OCI-LY7 (cell line): Measurements from ENCODE around the gene DIAPH3. TPM values are rescaled to one million over a fixed set of nuclear protein-coding genes. Genes with fewer than 3 reads are reported as not detected.

Experiments
- BruUV-seq: library from RNA; stranded (reverse); fragments of 400-500 nt; replicated peaks from 2 replicates; lab custom pipeline; 2021; lab: Mats Ljungman, UMichigan
- CTCF ChIA-PET: fragments of 300-600 bp; sonication (Branson Sonifier 250); formaldehyde crosslinking; loops from one replicate; lab custom pipeline; 2022; ENCODE audit warnings: antibody characterized with exemption; ENCODE audit not compliant: unreplicated experiment; lab: Charles Lee
- POLR2A ChIA-PET: fragments of 300-600 bp; sonication (Branson Sonifier 250); formaldehyde crosslinking; loops from one replicate; lab custom pipeline; 2022; ENCODE audit warnings: antibody characterized with exemption; lab: Charles Lee
- DNase-seq: peaks from one replicate; pipeline ENCODE4 v3.0.0-alpha.2; 2015; ENCODE audit warnings: low spot score
- H2AFZ ChIP-seq: fragments of 200-600 bp; sonication (generic), shearing (Covaris generic); 2 replicates; pipeline ENCODE4 v1.6.1; 2014; ENCODE audit warnings: mild to moderate bottlenecking, antibody characterized with exemption, low read length, moderate library complexity
- H3K27ac ChIP-seq: fragments of 200-600 bp; sonication (generic); 2 replicates; pipeline ENCODE4 v1.5.1; 2014; ENCODE audit warnings: mixed run types, low read depth, mild to moderate bottlenecking, moderate library complexity, low read length, inconsistent platforms; ENCODE audit not compliant: poor library complexity, severe bottlenecking
- H3K36me3 ChIP-seq: fragments of 200-600 bp; sonication (generic); 2 replicates; pipeline ENCODE4 v1.6.1; 2014; ENCODE audit warnings: mild to moderate bottlenecking, antibody characterized with exemption, low read length, moderate library complexity, mixed read lengths; ENCODE audit not compliant: insufficient read depth
- H3K4me1 ChIP-seq: fragments of 200-600 bp; sonication (generic); 2 replicates; pipeline ENCODE4 v1.5.1; 2014; ENCODE audit warnings: mild to moderate bottlenecking, low read length; ENCODE audit not compliant: insufficient read depth, poor library complexity, severe bottlenecking
- H3K4me2 ChIP-seq: fragments of 200-600 bp; sonication (generic); 2 replicates; pipeline ENCODE4 v1.6.1; 2014; ENCODE audit warnings: mild to moderate bottlenecking, low read length
- H3K4me3 ChIP-seq: fragments of 200-600 bp; sonication (generic); 2 replicates; pipeline ENCODE4 v1.5.1; 2014; ENCODE audit warnings: mild to moderate bottlenecking, low read depth, low read length; ENCODE audit not compliant: poor library complexity, severe bottlenecking
- H3K79me2 ChIP-seq: fragments of 200-600 bp; sonication (generic); 2 replicates; pipeline ENCODE4 v1.6.1; 2016; ENCODE audit warnings: low read depth, mild to moderate bottlenecking, low read length, moderate library complexity, mixed read lengths; ENCODE audit not compliant: insufficient read depth
- H3K9me2 ChIP-seq: fragments of 200-600 bp; sonication (generic); 2 replicates; pipeline ENCODE4 v1.6.1; 2016; ENCODE audit warnings: mild to moderate bottlenecking, low read length, mixed read lengths; ENCODE audit not compliant: insufficient read depth
- H3K9me3 ChIP-seq: fragments of 200-600 bp; sonication (generic); 2 replicates; pipeline ENCODE4 v1.6.1; 2014; ENCODE audit warnings: mild to moderate bottlenecking, mixed run types, low read length, mixed read lengths
- H4K20me1 ChIP-seq: fragments of 200-600 bp; sonication (generic); 2 replicates; pipeline ENCODE4 v1.6.1; 2014; ENCODE audit warnings: mild to moderate bottlenecking, antibody characterized with exemption, low read length, moderate library complexity, mixed read lengths; ENCODE audit not compliant: insufficient read depth
- CTCF ChIP-seq: fragments of 200-600 bp; sonication (generic); conservative IDR thresholded peaks from 2 replicates; pipeline ENCODE4 v1.5.1; 2014; ENCODE audit warnings: mild to moderate bottlenecking, antibody characterized with exemption, low read length, moderate library complexity, mixed read lengths
- EZH2phosphoT487 ChIP-seq: fragments of 200-600 bp; sonication (generic); IDR thresholded peaks from 2 replicates; pipeline ENCODE4 v1.6.1; 2018; ENCODE audit warnings: low read depth, borderline replicate concordance, mild to moderate bottlenecking, mixed run types, antibody characterized with exemption, low read length, moderate library complexity, mixed read lengths
- intact Hi-C: fragments of 100-400 bp; cut with micrococcal nuclease; formaldehyde crosslinking; loops from one replicate; pipeline ENCODE4 v1.10.0; 2022; ENCODE audit not compliant: unreplicated experiment
- total RNA-seq, 2 experiments: library from RNA; depleted of rRNA in 1 of 2; stranded (reverse); fragments of >200 nt in 1 of 2; shearing (Covaris generic) in 1 of 2; gene quantifications; 2 replicates each; pipeline ENCODE4 v1.2.3, GENCODE V29; 2014 to 2022

DIAPH3 gene
- total RNA-seq, 2 experiments from 2014 or later = 33.5 to 37.2 TPM

- Histone ChIP-seq H3K4me3 (no peak overlapping the region), H3K9me2 (no peaks in the 10 kb centered on the region), H3K79me2 (no peaks in the 10 kb centered on the region), H3K4me1 (no peaks in the 10 kb centered on the region), H3K27ac (no peak overlapping the region), H3K36me3 (no peaks in the 10 kb centered on the region), H3K9me3 (no peaks in the 10 kb centered on the region), H4K20me1 (no peaks in the 10 kb centered on the region), H3K4me2 (no peak overlapping the region), H2AFZ (no peak overlapping the region)
- no TSS peak for BruUV-seq
- TF ChIP-seq EZH2phosphoT487 = no peak
- TF ChIP-seq CTCF = no peak
- no peak for DNase-seq
- intact Hi-C loops = loop anchor here (5.0 kb wide), 2 partner anchors 223 to 748 kb away; no protein-coding TSS in a partner anchor
- POLR2A ChIA-PET = no interaction called here
- CTCF ChIA-PET = no interaction called here
Observed at GRCh38 chr13:59684105-59684504, 479.6 kb downstream of the DIAPH3 start.

GRCh38 chr13:59681636-59682311 lies 482.0 kb downstream of the DIAPH3 start:
- no peak overlapping the region for H3K4me3 ChIP-seq

More at GRCh38 chr13:59681636-59682311, 482.0 kb downstream of the DIAPH3 start:
- H3K9me3 ChIP-seq = no peaks in the 10 kb centered on the region
- no peak for DNase-seq
- no peaks in the 10 kb centered on the region for H3K36me3 ChIP-seq
- H3K4me2 ChIP-seq = no peak overlapping the region
- H3K9me2 ChIP-seq = no peaks in the 10 kb centered on the region
- H3K79me2 ChIP-seq = no peaks in the 10 kb centered on the region
- ChIA-PET CTCF (no interaction called here), POLR2A (interaction anchor here (0.7 to 1.7 kb wide), 7 partner anchors 9 to 541 kb away, joined by 3 to 5 read pairs (median 3); no protein-coding TSS in a partner anchor)
- intact Hi-C loops = loop anchor here (5.0 kb wide), 2 partner anchors 226 to 751 kb away; no protein-coding TSS in a partner anchor
- H3K27ac ChIP-seq = no peak overlapping the region
- H4K20me1 ChIP-seq = no peaks in the 10 kb centered on the region
- TF ChIP-seq CTCF (no peak), EZH2phosphoT487 (no peak)
- BruUV-seq = no TSS peak
- H3K4me1 ChIP-seq = no peaks in the 10 kb centered on the region
- no peak overlapping the region for H2AFZ ChIP-seq
